ENCODE results near the gene ASB16. TPM values are rescaled to one million over a fixed set of nuclear protein-coding genes. Genes with fewer than 3 reads are reported as not detected.
"Not testable (repeated sequence)": the region's sequence is repeated elsewhere in the genome, so short reads cannot be mapped to it uniquely, and the experiment has no call there.

ASB16 gene
- total RNA-seq, 1 donor from 2014 or later, result not detected

- no peak overlapping the region for H3K9ac ChIP-seq
- no peaks in the 10 kb centered on the region for H4K20me1 ChIP-seq (ENCODE audit: low read depth)
- H3K4me1 ChIP-seq, result peaks cover 19% of the 10 kb centered on the region
- no peaks in the 10 kb centered on the region for H3K36me3 ChIP-seq
- H3K4me2 ChIP-seq, result peak overlapping the region; percentile 67
- H2AFZ ChIP-seq (replicated peaks), result peak overlapping the region; percentile 30
- peaks cover 7% of the 10 kb centered on the region for H3K79me2 ChIP-seq (ENCODE audit: low read depth)
- H3F3A ChIP-seq (ENCODE audit: low read depth), result peaks cover 22% of the 10 kb centered on the region
- H3K4me3 Mint-ChIP-seq, result peak overlapping the region; percentile 73
- peak overlapping the region; percentile 76 for H3K27ac Mint-ChIP-seq
- peak; percentile 46 for DNase-seq (ENCODE audit: low spot score)
- no peaks in the 10 kb centered on the region for H3K36me3 Mint-ChIP-seq
- TF ChIP-seq, protein P1, sequence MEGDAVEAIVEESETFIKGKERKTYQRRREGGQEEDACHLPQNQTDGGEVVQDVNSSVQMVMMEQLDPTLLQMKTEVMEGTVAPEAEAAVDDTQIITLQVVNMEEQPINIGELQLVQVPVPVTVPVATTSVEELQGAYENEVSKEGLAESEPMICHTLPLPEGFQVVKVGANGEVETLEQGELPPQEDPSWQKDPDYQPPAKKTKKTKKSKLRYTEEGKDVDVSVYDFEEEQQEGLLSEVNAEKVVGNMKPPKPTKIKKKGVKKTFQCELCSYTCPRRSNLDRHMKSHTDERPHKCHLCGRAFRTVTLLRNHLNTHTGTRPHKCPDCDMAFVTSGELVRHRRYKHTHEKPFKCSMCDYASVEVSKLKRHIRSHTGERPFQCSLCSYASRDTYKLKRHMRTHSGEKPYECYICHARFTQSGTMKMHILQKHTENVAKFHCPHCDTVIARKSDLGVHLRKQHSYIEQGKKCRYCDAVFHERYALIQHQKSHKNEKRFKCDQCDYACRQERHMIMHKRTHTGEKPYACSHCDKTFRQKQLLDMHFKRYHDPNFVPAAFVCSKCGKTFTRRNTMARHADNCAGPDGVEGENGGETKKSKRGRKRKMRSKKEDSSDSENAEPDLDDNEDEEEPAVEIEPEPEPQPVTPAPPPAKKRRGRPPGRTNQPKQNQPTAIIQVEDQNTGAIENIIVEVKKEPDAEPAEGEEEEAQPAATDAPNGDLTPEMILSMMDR (IDR thresholded peaks at IDR 0.05), result no peak
- TF ChIP-seq EZH2phosphoT487 (IDR thresholded peaks at IDR 0.05) (no peak), EZH2 (IDR thresholded peaks at IDR 0.05) (no peak)
- H3K27me3 ChIP-seq, result no peaks in the 10 kb centered on the region
- H3K27me3 Mint-ChIP-seq (ENCODE audit: insufficient read depth, low read depth), result peaks cover 9% of the 10 kb centered on the region
- peak overlapping the region; percentile 31 for H3K4me3 ChIP-seq
- no peak overlapping the region for H3K27ac ChIP-seq
- H3K9me3 ChIP-seq (ENCODE audit: low read depth), result no peaks in the 10 kb centered on the region
- peaks cover 29% of the 10 kb centered on the region for H3K4me1 Mint-ChIP-seq
- H3K9me3 Mint-ChIP-seq, result no peaks in the 10 kb centered on the region
Observed at GRCh38 chr17:44137891-44138709, 32.4 kb upstream of the ASB16 start.

GRCh38 chr17:44143921-44144320 is 26.6 kb upstream of the ASB16 start:
- not testable (repeated sequence) for H3K9me3 ChIP-seq (ENCODE audit: low read depth); H3K36me3 Mint-ChIP-seq; H3K27ac ChIP-seq; H3K4me3 ChIP-seq; H4K20me1 ChIP-seq (ENCODE audit: low read depth); H3K27me3 Mint-ChIP-seq (ENCODE audit: insufficient read depth, low read depth); H3K9me3 Mint-ChIP-seq; H3K4me2 ChIP-seq; DNase-seq (ENCODE audit: low spot score); H3K27ac Mint-ChIP-seq; H2AFZ ChIP-seq (replicated peaks); H3K27me3 ChIP-seq; H3K9ac ChIP-seq; H3K36me3 ChIP-seq
- Histone ChIP-seq H3F3A (ENCODE audit: low read depth) (peaks cover 20% of the 10 kb centered on the region), H3K4me1 (peaks cover 10% of the 10 kb centered on the region), H3K79me2 (ENCODE audit: low read depth) (peaks cover 25% of the 10 kb centered on the region)
- Mint-ChIP-seq H3K4me1 (peaks cover 12% of the 10 kb centered on the region), H3K4me3 (peak overlapping the region; percentile 74)

- TF ChIP-seq, protein P1 (IDR thresholded peaks at IDR 0.05), result no peak
- TF ChIP-seq EZH2phosphoT487 (IDR thresholded peaks at IDR 0.05), result no peak
- no peak for TF ChIP-seq EZH2 (IDR thresholded peaks at IDR 0.05)
- Histone ChIP-seq H3K9me3 (ENCODE audit: low read depth) (no peaks in the 10 kb centered on the region), H3K79me2 (ENCODE audit: low read depth) (peaks cover 27% of the 10 kb centered on the region), H3F3A (ENCODE audit: low read depth) (peaks cover 16% of the 10 kb centered on the region), H3K4me1 (peaks cover 10% of the 10 kb centered on the region), H3K9ac (no peak overlapping the region), H3K27ac (peak overlapping the region; percentile 37), H4K20me1 (ENCODE audit: low read depth) (no peaks in the 10 kb centered on the region), H3K36me3 (no peaks in the 10 kb centered on the region), H3K4me3 (no peak overlapping the region), H2AFZ (replicated peaks) (no peak overlapping the region), H3K4me2 (no peak overlapping the region), H3K27me3 (no peaks in the 10 kb centered on the region)
- peaks cover 14% of the 10 kb centered on the region for H3K36me3 Mint-ChIP-seq
- H3K27me3 Mint-ChIP-seq (ENCODE audit: insufficient read depth, low read depth), result peaks cover 3% of the 10 kb centered on the region
- no peak overlapping the region for H3K27ac Mint-ChIP-seq
- no peak for DNase-seq (ENCODE audit: low spot score)
- H3K4me1 Mint-ChIP-seq, result peaks cover 12% of the 10 kb centered on the region
- peak overlapping the region; percentile 29 for H3K4me3 Mint-ChIP-seq
- H3K9me3 Mint-ChIP-seq, result no peaks in the 10 kb centered on the region
Observed at GRCh38 chr17:44144966-44145739, 25.4 kb upstream of the ASB16 start.

All from neural progenitor cell (in vitro differentiated cells).